Erythroblast (primary cell): ENCODE measurements around the gene ICAM2.

Source experiments
- GATA1 ChIP-seq: IDR thresholded peaks from 2 replicates; pipeline ENCODE4 v1.6.1; 2011; ENCODE audit warnings: low read depth, mild to moderate bottlenecking, control low read depth, low read length, moderate library complexity
- POLR2A ChIP-seq: IDR thresholded peaks from 2 replicates; pipeline ENCODE4 v1.6.1; 2011; ENCODE audit warnings: mild to moderate bottlenecking, low read length

DNA sequence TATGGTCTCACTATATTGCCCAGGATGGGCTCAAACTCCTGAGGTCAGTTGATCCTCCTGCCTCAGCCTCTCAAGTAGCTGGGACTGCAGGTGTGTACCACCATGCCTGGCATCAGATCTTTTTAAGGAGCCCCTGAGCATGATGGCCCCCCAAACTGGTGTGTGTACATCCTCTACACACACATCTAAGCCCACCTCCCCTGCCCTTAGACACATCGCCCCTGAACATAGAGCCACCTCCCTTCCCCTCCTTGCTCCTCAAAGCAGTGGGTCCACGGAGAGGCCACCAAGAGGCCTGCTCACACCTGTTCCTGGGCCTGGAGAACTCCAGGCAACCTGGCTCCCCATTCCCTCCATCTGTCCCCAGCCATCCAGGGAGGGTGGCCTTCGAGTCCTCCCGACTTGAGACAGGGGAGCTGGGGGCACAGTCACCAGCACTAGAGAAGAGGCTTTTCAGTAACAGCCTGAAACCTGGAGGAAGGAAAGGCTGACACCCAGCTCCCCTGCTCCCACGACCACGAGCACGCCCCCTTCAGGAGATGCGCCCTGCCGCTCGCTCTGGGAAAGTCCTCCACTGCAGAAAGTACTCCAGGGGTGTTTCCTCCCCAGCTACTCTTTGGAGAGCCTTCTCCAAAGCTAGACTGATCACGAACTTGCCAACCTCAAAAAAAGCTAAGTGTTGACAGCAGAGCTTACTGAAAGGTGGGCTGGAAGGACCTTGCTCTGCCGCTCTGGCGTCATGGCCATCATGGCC, 34.9 kb downstream of the ICAM2 start:
- TF ChIP-seq POLR2A (no peak), GATA1 (no peak)
